Lower lobe of right lung (tissue), 2 donors: Measurements from ENCODE around the gene VPREB1. TPM values are rescaled to one million over a fixed set of nuclear protein-coding genes. Genes with fewer than 3 reads are reported as not detected.

Experiments
- ATAC-seq, 2 donors: fragments of 200-7000 bp; cut with Tn5 transposase; one replicate each; pipeline ENCODE4 v1.9.1; 2020 to 2022; ENCODE audit warnings: mild to moderate bottlenecking in 2 of 2, moderate library complexity in 2 of 2
- DNase-seq: peaks from one replicate; pipeline ENCODE4 v3.0.0-alpha.2; 2020
- H3K27ac ChIP-seq: fragments of 200-600 bp; one replicate; pipeline ENCODE4 v1.8.0; 2022
- H3K27me3 ChIP-seq: fragments of 200-600 bp; one replicate; pipeline ENCODE4 v1.8.0; 2022; ENCODE audit warnings: low read depth
- H3K36me3 ChIP-seq: fragments of 200-600 bp; one replicate; pipeline ENCODE4 v1.8.0; 2022; ENCODE audit warnings: mild to moderate bottlenecking
- H3K4me1 ChIP-seq: fragments of 200-600 bp; one replicate; pipeline ENCODE4 v1.8.0; 2022
- H3K4me3 ChIP-seq: fragments of 200-600 bp; one replicate; pipeline ENCODE4 v1.8.0; 2022; ENCODE audit warnings: mild to moderate bottlenecking
- H3K9me3 ChIP-seq: fragments of 200-600 bp; one replicate; pipeline ENCODE4 v1.8.0; 2022
- CTCF ChIP-seq: fragments of 200-600 bp; IDR thresholded peaks from one replicate; pipeline ENCODE4 v1.8.0; 2022; ENCODE audit warnings: antibody characterized with exemption, mild to moderate bottlenecking
- intact Hi-C: fragments of 100-400 bp; cut with DNase I; formaldehyde crosslinking; loops from one replicate; pipeline ENCODE4 v1.11.0; 2022
- total RNA-seq: library from RNA; stranded (reverse); fragmentation: NEBNext Ultra II Directional; extraction: Animal tissue kit (Norgen Biotek cat#: 25700); gene quantifications from one replicate; pipeline ENCODE4 v1.2.1, GENCODE V29; 2021
- donor health status: DM: no; HTN: yes; CAD: no; lungs with severe emphysema.

The VPREB1 gene
- total RNA-seq, 1 donor from 2014 or later = not detected

GRCh38 chr22:22228921-22229320, 15.7 kb upstream of the VPREB1 start:
- no peak for ATAC-seq
- Histone ChIP-seq H3K4me3 (no peak overlapping the region), H3K36me3 (no peaks in the 10 kb centered on the region), H3K27ac (no peak overlapping the region), H3K9me3 (no peaks in the 10 kb centered on the region), H3K4me1 (no peaks in the 10 kb centered on the region), H3K27me3 (peaks cover 4% of the 10 kb centered on the region)
- no peak for TF ChIP-seq CTCF
- DNase-seq = no peak
- intact Hi-C loops = no loop called here

GRCh38 chr22:22229683-22230420, 14.7 kb upstream of the VPREB1 start:
- H3K4me1 ChIP-seq = no peaks in the 10 kb centered on the region
- no peaks in the 10 kb centered on the region for H3K36me3 ChIP-seq
- no peaks in the 10 kb centered on the region for H3K9me3 ChIP-seq
- intact Hi-C loops = no loop called here
- DNase-seq = no peak
- no peak overlapping the region for H3K4me3 ChIP-seq
- H3K27me3 ChIP-seq = peaks cover 4% of the 10 kb centered on the region
- TF ChIP-seq CTCF = no peak
- H3K27ac ChIP-seq = no peak overlapping the region
- no peak for ATAC-seq

GRCh38 chr22:22230438-22230837, 14.1 kb upstream of the VPREB1 start:
- ATAC-seq (no peak), DNase-seq (no peak)
- H3K4me1 ChIP-seq = no peaks in the 10 kb centered on the region
- no peaks in the 10 kb centered on the region for H3K36me3 ChIP-seq
- no peak overlapping the region for H3K4me3 ChIP-seq
- peaks cover 4% of the 10 kb centered on the region for H3K27me3 ChIP-seq
- H3K9me3 ChIP-seq = no peaks in the 10 kb centered on the region
- TF ChIP-seq CTCF = no peak
- intact Hi-C loops = no loop called here
- no peak overlapping the region for H3K27ac ChIP-seq

GRCh38 chr22:22233081-22233480, 11.5 kb upstream of the VPREB1 start:
- no peak for TF ChIP-seq CTCF
- Histone ChIP-seq H3K4me1 (no peaks in the 10 kb centered on the region), H3K4me3 (no peak overlapping the region), H3K27me3 (peaks cover 4% of the 10 kb centered on the region), H3K36me3 (no peaks in the 10 kb centered on the region), H3K9me3 (no peaks in the 10 kb centered on the region), H3K27ac (no peak overlapping the region)
- no peak for DNase-seq
- no peak for ATAC-seq
- intact Hi-C loops = no loop called here

GRCh38 chr22:22235558-22235957, 9.0 kb upstream of the VPREB1 start:
- TF ChIP-seq CTCF = peak; percentile 60
- no peak for ATAC-seq
- Histone ChIP-seq H3K27ac (no peak overlapping the region), H3K4me1 (no peaks in the 10 kb centered on the region), H3K36me3 (no peaks in the 10 kb centered on the region), H3K9me3 (no peaks in the 10 kb centered on the region), H3K4me3 (no peak overlapping the region), H3K27me3 (no peaks in the 10 kb centered on the region)
- DNase-seq = no peak
- intact Hi-C loops = no loop called here
